Measurements from ENCODE around the gene CDY2A.
"Not testable (repeated sequence)": the region's sequence is repeated elsewhere in the genome, so short reads cannot be mapped to it uniquely, and the experiment has no call there.

Gene CDY2A, protein sequence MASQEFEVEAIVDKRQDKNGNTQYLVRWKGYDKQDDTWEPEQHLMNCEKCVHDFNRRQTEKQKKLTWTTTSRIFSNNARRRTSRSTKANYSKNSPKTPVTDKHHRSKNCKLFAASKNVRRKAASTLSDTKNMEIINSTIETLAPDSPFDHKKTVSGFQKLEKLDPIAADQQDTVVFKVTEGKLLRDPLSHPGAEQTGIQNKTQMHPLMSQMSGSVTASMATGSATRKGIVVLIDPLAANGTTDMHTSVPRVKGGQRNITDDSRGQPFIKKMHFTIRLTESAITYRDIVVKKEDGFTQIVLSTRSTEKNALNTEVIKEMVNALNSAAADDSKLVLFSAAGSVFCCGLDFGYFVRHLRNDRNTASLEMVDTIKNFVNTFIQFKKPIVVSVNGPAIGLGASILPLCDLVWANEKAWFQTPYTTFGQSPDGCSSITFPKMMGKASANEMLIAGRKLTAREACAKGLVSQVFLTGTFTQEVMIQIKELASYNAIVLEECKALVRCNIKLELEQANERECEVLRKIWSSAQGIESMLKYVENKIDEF

DNA sequence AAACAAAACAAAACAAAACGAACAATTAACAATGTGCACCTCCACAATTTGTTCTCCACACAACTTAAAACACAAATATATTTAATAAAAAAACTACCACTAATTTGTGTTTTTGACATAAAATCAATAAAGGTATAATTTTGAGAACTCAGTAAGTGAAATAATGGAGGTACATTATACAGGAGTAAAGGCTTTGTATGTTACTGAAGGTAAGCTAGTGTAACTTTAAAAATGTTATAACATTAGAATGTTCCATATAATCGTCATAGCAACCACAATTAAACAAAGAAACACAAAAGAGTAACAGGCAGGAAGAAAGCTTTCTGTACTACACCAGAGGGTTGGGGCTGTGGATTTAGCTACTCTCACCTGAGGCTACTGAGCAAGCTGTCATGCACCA is at the start of gene CDY2A:
CDY2A (plus strand) TSS at position 301 of the 400 bp plus-strand sequence. CDS start 328 bp downstream, outside the sequence.
- DNase-seq (ENCODE audit: low read depth, low spot score); H3K4me1 ChIP-seq (ENCODE audit: control insufficient read depth, insufficient read depth, low read length): not testable (repeated sequence)
- no CpG with 5 or more reads among the region's 2 CpGs for WGBS (ENCODE audit: insufficient coverage, insufficient read length)

DNA sequence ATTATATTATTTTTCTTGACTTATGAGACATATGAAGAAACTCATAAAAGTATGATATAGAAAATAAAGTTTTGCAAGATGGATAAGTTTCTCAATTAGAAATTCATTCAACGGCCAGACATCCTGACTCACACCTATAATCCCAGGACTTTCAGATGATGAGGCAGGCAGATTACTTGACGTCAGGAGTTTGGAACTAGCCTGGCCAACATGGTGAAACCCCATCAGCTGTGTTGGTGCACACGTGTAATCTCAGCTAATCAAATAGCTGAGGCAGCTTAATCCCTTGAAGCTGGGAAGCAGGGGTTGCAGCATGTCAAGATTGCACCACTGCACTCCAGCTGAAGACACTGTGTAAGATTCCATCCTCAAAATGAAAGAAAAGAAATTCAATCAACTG is 28.0 kb upstream of the CDY2A start:
- H3K27ac ChIP-seq (ENCODE audit: low read length); H3K4me3 ChIP-seq (ENCODE audit: low read length); DNase-seq (ENCODE audit: low read depth, low spot score); H3K36me3 ChIP-seq (ENCODE audit: control insufficient read depth, insufficient read depth, low read length); H3K4me1 ChIP-seq (ENCODE audit: control insufficient read depth, insufficient read depth, low read length); H3K27me3 ChIP-seq (ENCODE audit: control insufficient read depth, insufficient read depth, low read length); H3K9me3 ChIP-seq (ENCODE audit: control insufficient read depth, insufficient read depth, low read length): not testable (repeated sequence)
- WGBS (ENCODE audit: insufficient coverage, insufficient read length) = no CpG with 5 or more reads among the region's 3 CpGs

More for the DNA sequence above, at the start of gene CDY2A:
- H3K27me3 ChIP-seq (ENCODE audit: control insufficient read depth, insufficient read depth, low read length); H3K27ac ChIP-seq (ENCODE audit: low read length); H3K4me3 ChIP-seq (ENCODE audit: low read length); H3K9me3 ChIP-seq (ENCODE audit: control insufficient read depth, insufficient read depth, low read length); H3K36me3 ChIP-seq (ENCODE audit: control insufficient read depth, insufficient read depth, low read length): not testable (repeated sequence)

DNA sequence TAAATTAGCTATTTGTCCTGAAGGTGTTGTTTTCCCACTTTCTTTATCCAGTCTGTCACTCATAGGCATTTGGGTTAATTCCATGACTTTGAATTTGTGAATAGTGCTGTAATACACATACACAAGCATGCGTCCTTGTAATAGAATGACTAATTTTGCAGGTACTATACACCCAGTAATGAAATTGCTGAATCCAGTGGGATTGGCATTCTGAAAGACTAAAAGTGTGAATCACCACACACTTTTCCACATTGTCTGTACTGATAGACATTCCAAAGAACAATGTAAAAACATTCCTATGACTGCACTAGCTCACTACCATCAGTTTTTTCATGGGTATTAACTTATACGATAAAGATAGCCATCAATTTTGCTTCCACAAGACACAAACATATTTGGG is 27.3 kb upstream of the CDY2A start:
- WGBS (ENCODE audit: insufficient coverage, insufficient read length) = no CpG with 5 or more reads among the region's 2 CpGs
- H3K36me3 ChIP-seq (ENCODE audit: control insufficient read depth, insufficient read depth, low read length); H3K4me1 ChIP-seq (ENCODE audit: control insufficient read depth, insufficient read depth, low read length); H3K4me3 ChIP-seq (ENCODE audit: low read length); H3K27ac ChIP-seq (ENCODE audit: low read length); H3K27me3 ChIP-seq (ENCODE audit: control insufficient read depth, insufficient read depth, low read length); H3K9me3 ChIP-seq (ENCODE audit: control insufficient read depth, insufficient read depth, low read length); DNase-seq (ENCODE audit: low read depth, low spot score): not testable (repeated sequence)

DNA sequence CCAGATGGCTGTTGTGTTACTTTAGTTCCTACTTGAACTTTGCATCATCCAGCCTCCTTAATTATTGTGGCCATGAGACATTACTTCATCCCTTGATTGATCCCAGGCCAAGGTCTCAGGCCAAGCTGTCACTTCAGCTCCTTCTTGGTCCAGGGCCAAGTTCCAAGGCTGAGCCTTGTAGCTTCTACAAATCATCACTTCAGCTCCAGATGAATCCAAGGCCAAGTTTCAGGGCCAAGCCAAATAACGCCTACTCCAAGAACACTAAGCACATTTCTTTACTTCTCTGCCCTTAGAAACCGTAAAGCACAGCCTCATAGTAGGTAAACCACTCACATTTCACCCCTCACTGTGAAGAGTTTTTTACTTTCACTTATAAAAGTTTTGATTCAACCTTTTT is 1.7 kb upstream of the CDY2A start:
- not testable (repeated sequence) for H3K4me1 ChIP-seq (ENCODE audit: control insufficient read depth, insufficient read depth, low read length); H3K36me3 ChIP-seq (ENCODE audit: control insufficient read depth, insufficient read depth, low read length); H3K27me3 ChIP-seq (ENCODE audit: control insufficient read depth, insufficient read depth, low read length); DNase-seq (ENCODE audit: low read depth, low spot score); H3K4me3 ChIP-seq (ENCODE audit: low read length); H3K9me3 ChIP-seq (ENCODE audit: control insufficient read depth, insufficient read depth, low read length); H3K27ac ChIP-seq (ENCODE audit: low read length)
- WGBS (ENCODE audit: insufficient coverage, insufficient read length) = no CpG with 5 or more reads among the region's 2 CpGs

DNA sequence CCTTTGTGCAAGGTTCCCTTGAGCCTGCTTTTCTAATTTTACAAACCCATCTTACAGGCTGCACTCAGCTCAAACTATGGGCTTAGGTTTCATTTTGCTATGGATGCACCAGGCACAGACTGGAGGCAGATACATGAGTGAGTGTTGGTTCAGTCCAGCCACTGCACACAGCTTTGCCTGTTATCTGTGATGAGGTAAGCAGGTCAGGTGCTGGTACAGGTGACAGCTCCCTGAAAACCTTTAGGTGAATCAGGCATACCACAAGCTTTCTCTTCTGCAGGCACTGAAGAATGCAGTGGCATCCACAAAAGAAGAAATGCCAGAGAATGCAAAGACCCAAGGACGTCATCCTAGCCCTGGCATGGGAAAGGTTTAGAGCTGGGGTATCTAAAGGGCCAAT is 3.3 kb downstream of the CDY2A start:
- H3K9me3 ChIP-seq (ENCODE audit: control insufficient read depth, insufficient read depth, low read length); DNase-seq (ENCODE audit: low read depth, low spot score); H3K4me1 ChIP-seq (ENCODE audit: control insufficient read depth, insufficient read depth, low read length); H3K27ac ChIP-seq (ENCODE audit: low read length); H3K36me3 ChIP-seq (ENCODE audit: control insufficient read depth, insufficient read depth, low read length); H3K27me3 ChIP-seq (ENCODE audit: control insufficient read depth, insufficient read depth, low read length); H3K4me3 ChIP-seq (ENCODE audit: low read length): not testable (repeated sequence)
- WGBS (ENCODE audit: insufficient coverage, insufficient read length) = no CpG with 5 or more reads among the region's 1 CpG

DNA sequence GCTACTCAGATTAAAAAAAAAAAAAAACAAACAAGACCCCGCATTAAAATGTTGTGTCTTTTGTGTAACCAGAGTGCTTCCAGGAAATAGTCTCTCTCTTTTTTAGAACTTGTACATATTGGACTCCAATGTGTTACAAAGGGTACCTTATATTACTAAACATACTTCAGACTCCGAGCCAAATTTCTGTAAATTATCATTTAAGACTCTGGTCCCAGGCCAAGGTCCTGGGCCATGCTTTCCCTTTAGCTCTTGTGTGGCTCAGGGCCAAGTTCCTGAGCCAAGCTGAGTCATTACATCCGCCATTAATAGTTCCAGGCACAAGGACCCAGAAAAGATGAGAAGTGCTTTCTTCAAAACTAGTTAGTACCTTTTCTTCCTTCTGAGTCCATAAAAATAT is 4.6 kb downstream of the CDY2A start:
- no CpG with 5 or more reads among the region's 3 CpGs for WGBS (ENCODE audit: insufficient coverage, insufficient read length)
- not testable (repeated sequence) for DNase-seq (ENCODE audit: low read depth, low spot score); H3K4me1 ChIP-seq (ENCODE audit: control insufficient read depth, insufficient read depth, low read length); H3K36me3 ChIP-seq (ENCODE audit: control insufficient read depth, insufficient read depth, low read length); H3K9me3 ChIP-seq (ENCODE audit: control insufficient read depth, insufficient read depth, low read length); H3K27me3 ChIP-seq (ENCODE audit: control insufficient read depth, insufficient read depth, low read length); H3K4me3 ChIP-seq (ENCODE audit: low read length); H3K27ac ChIP-seq (ENCODE audit: low read length)

DNA sequence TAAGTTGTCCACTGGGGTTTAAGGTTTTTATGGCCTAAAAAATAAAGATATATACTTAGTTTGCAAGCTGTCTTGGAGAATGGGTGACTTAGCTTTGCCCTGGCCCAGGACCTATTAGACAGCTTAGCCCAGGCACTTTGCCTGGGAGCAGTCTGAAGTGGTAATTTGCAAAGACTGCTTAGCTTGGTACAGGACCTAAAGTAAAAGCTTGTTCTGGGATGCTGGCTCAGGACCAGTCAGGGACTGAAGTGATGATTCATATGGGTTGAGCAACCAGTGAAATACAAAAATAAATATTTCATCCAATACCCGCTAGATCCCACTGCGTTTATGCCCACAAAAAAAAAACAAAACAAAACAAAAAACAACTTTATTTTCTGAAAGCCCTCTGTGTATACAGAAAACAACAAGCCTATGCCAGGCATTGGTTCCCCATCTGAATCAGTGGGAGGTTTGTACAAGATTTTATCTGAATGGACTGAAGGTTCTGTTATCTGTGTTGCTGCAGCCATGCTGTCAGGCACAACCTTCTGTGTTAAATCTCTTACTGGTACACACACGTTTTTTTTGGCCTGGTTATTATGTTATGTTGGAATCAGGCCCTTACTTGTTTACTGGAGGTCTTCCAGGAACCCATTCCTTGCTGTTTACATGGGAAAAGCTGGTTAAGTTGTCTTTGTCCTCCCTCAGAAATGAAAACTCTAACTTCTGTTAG is 8.7 kb downstream of the CDY2A start:
- not testable (repeated sequence) for H3K27ac ChIP-seq (ENCODE audit: low read length); H3K36me3 ChIP-seq (ENCODE audit: control insufficient read depth, insufficient read depth, low read length); H3K27me3 ChIP-seq (ENCODE audit: control insufficient read depth, insufficient read depth, low read length); H3K4me3 ChIP-seq (ENCODE audit: low read length); H3K9me3 ChIP-seq (ENCODE audit: control insufficient read depth, insufficient read depth, low read length); H3K4me1 ChIP-seq (ENCODE audit: control insufficient read depth, insufficient read depth, low read length); DNase-seq (ENCODE audit: low read depth, low spot score)
- WGBS (ENCODE audit: insufficient coverage, insufficient read length) = no CpG with 5 or more reads among the region's 3 CpGs

DNA sequence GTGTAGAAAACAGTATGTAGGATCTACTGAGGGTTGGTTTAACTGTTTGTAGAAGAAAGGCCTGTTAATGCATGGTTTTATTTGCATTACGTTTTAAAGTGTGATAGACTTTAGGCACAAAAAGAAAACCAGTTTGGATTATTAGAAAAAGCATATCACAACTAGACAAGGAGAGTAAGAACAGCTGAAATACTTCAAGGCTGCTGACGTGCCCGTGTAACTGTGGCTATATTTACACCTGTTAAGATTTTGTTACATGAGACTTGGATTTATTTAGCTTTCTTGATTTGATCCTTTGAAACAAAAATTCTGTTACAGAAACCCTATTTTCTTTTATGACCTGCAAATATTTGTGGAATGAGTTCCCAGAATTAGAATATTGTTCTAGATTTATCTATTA is 9.3 kb downstream of the CDY2A start:
- not testable (repeated sequence) for H3K9me3 ChIP-seq (ENCODE audit: control insufficient read depth, insufficient read depth, low read length); H3K4me1 ChIP-seq (ENCODE audit: control insufficient read depth, insufficient read depth, low read length); H3K27me3 ChIP-seq (ENCODE audit: control insufficient read depth, insufficient read depth, low read length); H3K36me3 ChIP-seq (ENCODE audit: control insufficient read depth, insufficient read depth, low read length); DNase-seq (ENCODE audit: low read depth, low spot score); H3K4me3 ChIP-seq (ENCODE audit: low read length); H3K27ac ChIP-seq (ENCODE audit: low read length)
- WGBS (ENCODE audit: insufficient coverage, insufficient read length) = no CpG with 5 or more reads among the region's 3 CpGs

DNA sequence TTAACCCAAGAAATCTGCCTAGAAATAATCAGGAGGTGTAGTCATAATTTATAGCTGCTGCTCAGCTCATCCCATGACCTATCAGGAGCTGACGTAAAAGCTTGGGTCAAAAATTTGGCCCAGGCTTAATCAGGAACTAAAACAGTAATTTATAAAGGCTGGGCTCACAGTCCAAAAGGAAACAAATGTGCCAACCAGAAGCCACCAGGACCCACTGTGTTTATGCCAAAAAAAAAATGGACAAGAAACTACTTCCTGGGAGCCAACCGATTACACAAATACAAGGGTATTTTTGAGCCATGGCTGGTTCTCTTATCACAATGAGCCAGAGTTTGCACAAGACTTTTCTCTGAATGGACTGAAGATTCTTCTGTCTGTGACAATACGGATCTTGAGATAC is 19.4 kb downstream of the CDY2A start:
- not testable (repeated sequence) for DNase-seq (ENCODE audit: low read depth, low spot score); H3K4me3 ChIP-seq (ENCODE audit: low read length); H3K27me3 ChIP-seq (ENCODE audit: control insufficient read depth, insufficient read depth, low read length); H3K4me1 ChIP-seq (ENCODE audit: control insufficient read depth, insufficient read depth, low read length); H3K36me3 ChIP-seq (ENCODE audit: control insufficient read depth, insufficient read depth, low read length); H3K9me3 ChIP-seq (ENCODE audit: control insufficient read depth, insufficient read depth, low read length); H3K27ac ChIP-seq (ENCODE audit: low read length)
- WGBS (ENCODE audit: insufficient coverage, insufficient read length) = no CpG with 5 or more reads among the region's 3 CpGs

DNA sequence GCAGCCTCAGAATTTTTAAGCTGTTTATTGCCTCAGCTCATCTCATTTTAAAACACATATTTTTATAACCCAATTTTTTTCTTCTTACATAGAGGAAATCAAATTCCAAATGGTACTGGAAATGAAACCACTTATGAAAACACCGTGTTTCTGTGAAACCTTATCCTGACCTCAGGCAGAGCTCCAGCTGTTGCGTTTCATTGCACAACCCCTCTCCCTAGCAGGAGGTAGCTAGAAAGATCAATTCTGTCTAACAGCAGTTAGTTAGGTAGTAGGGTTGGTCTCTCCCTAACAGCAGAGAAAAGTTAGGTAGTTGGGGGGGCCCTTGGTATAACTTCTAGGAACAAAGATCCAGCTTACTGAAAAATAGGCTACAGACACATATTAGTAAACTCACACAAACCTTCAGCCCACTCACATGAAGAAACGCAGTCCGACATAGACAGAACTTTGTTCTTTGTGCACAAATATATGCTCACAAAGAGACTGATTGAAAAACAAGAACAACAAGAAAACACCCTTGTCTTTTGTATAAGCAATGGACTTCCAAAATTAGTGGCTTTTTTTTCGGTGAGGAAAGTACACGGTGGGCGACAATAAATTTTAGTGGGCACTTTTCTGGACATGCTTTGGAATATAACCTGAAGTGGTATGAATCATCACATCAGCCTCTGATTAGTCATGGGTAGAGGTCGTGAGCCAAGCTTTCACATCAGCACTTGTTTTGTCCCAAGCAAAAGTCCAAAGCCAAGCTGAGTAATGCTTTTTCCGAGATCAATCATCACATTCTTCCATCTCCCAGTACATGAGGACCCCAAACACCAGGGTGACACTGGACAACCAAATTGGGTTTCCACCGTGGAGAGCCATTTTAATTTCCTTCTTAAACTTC is 22.8 kb downstream of the CDY2A start:
- H3K4me3 ChIP-seq (ENCODE audit: low read length); H3K4me1 ChIP-seq (ENCODE audit: control insufficient read depth, insufficient read depth, low read length); H3K27ac ChIP-seq (ENCODE audit: low read length); H3K27me3 ChIP-seq (ENCODE audit: control insufficient read depth, insufficient read depth, low read length); DNase-seq (ENCODE audit: low read depth, low spot score); H3K36me3 ChIP-seq (ENCODE audit: control insufficient read depth, insufficient read depth, low read length); H3K9me3 ChIP-seq (ENCODE audit: control insufficient read depth, insufficient read depth, low read length): not testable (repeated sequence)
- WGBS (ENCODE audit: insufficient coverage, insufficient read length) = no CpG with 5 or more reads among the region's 10 CpGs

All from iPS DF 6.9 (cell line).